Loucy (cell line): ENCODE results near the gene CCNYL1.

Experiments used
- EZH2phosphoT487 ChIP-seq: fragments of 200-600 bp; IDR thresholded peaks from 2 replicates; pipeline ENCODE4 v1.6.1; 2018; ENCODE audit warnings: antibody characterized with exemption, mild to moderate bottlenecking, moderate library complexity, borderline replicate concordance
- TF ChIP-seq, protein P1 (sequence below): fragments of 200-600 bp; sonication (generic); conservative IDR thresholded peaks from 2 replicates; pipeline ENCODE4 v1.5.1; 2014; ENCODE audit warnings: mild to moderate bottlenecking, antibody characterized with exemption, low read length

DNA sequence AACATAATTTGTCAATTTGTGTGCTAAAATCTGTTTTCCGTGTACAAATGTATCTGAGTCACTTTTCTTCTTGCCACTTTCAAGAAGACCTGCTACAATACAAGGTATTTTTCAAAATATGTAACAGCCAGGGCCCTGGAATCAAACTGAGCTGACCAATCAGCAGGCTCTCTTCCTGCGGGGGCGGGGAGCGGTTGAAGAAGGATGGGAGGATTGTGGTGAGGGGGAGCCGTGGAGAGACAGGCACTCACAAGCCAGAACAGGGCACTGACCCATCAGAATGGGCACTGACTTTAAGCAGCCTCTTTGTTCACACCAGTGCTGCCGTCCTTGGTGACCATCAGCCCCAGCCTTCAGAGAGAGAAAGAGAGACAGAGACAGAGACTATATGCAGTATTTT lies 40.6 kb upstream of the CCNYL1 start:
- TF ChIP-seq, protein P1, sequence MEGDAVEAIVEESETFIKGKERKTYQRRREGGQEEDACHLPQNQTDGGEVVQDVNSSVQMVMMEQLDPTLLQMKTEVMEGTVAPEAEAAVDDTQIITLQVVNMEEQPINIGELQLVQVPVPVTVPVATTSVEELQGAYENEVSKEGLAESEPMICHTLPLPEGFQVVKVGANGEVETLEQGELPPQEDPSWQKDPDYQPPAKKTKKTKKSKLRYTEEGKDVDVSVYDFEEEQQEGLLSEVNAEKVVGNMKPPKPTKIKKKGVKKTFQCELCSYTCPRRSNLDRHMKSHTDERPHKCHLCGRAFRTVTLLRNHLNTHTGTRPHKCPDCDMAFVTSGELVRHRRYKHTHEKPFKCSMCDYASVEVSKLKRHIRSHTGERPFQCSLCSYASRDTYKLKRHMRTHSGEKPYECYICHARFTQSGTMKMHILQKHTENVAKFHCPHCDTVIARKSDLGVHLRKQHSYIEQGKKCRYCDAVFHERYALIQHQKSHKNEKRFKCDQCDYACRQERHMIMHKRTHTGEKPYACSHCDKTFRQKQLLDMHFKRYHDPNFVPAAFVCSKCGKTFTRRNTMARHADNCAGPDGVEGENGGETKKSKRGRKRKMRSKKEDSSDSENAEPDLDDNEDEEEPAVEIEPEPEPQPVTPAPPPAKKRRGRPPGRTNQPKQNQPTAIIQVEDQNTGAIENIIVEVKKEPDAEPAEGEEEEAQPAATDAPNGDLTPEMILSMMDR = no peak
- no peak for TF ChIP-seq EZH2phosphoT487
